Upper lobe of left lung (tissue), 4 donors: ENCODE results near the gene ZNF778.

Experiments used
- EP300 ChIP-seq, 4 donors: sonication (generic); formaldehyde crosslinking; IDR thresholded peaks; one replicate each; pipeline ENCODE4 v1.5.1; 2017; ENCODE audit warnings: antibody characterized with exemption in 4 of 4, control low read depth in 2 of 4
- POLR2A ChIP-seq, 4 donors: fragments of 450-650 bp; IDR thresholded peaks; one replicate each; pipeline ENCODE4 v1.5.1; 2016 to 2017; ENCODE audit warnings: antibody characterized with exemption in 4 of 4, mild to moderate bottlenecking in 2 of 4
- POLR2AphosphoS5 ChIP-seq, 2 donors: sonication (generic); formaldehyde crosslinking; IDR thresholded peaks; one replicate each; pipeline ENCODE4 v1.5.1; 2017; ENCODE audit warnings: antibody characterized with exemption in 2 of 2
- TF ChIP-seq, protein P1 (sequence below), 6 experiments: fragments of 450-650 bp in 4 of 6; fragments of 200-600 bp in 2 of 6; sonication (generic) in 2 of 6; IDR thresholded peaks; one replicate each; pipeline ENCODE4 v1.5.1; 2016 to 2019; ENCODE audit warnings: antibody characterized with exemption in 6 of 6

GRCh38 chr16:89168381-89169189 lies 48.9 kb upstream of the ZNF778 start:
- TF ChIP-seq, protein P1, sequence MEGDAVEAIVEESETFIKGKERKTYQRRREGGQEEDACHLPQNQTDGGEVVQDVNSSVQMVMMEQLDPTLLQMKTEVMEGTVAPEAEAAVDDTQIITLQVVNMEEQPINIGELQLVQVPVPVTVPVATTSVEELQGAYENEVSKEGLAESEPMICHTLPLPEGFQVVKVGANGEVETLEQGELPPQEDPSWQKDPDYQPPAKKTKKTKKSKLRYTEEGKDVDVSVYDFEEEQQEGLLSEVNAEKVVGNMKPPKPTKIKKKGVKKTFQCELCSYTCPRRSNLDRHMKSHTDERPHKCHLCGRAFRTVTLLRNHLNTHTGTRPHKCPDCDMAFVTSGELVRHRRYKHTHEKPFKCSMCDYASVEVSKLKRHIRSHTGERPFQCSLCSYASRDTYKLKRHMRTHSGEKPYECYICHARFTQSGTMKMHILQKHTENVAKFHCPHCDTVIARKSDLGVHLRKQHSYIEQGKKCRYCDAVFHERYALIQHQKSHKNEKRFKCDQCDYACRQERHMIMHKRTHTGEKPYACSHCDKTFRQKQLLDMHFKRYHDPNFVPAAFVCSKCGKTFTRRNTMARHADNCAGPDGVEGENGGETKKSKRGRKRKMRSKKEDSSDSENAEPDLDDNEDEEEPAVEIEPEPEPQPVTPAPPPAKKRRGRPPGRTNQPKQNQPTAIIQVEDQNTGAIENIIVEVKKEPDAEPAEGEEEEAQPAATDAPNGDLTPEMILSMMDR (IDR thresholded peaks at IDR 0.05) = no peak
- no peak for TF ChIP-seq POLR2AphosphoS5 (IDR thresholded peaks at IDR 0.05)
- no peak for TF ChIP-seq POLR2A (IDR thresholded peaks at IDR 0.05)
- TF ChIP-seq EP300 (IDR thresholded peaks at IDR 0.05) = no peak
